SK-N-SH treated with all-trans-retinoic acid at 6 μM for 48 hours (cell line): Measurements from ENCODE around the gene ZNF770.

ENCODE experiments used
- ATAC-seq: fragments of 200-7000 bp; cut with Tn5 transposase; 3 replicates; pipeline ENCODE4 v1.9.1; 2020; ENCODE audit warnings: mild to moderate bottlenecking, moderate library complexity
- ARNTL ChIP-seq: fragments of 450-650 bp; formaldehyde crosslinking; IDR thresholded peaks from 2 replicates; pipeline ENCODE4 v1.5.0; 2020; ENCODE audit warnings: low read depth, mild to moderate bottlenecking, moderate library complexity, borderline replicate concordance
- BACH2 ChIP-seq: fragments of 250-450 bp; sonication (Bioruptor Pico); IDR thresholded peaks from 2 replicates; pipeline ENCODE4 v1.9.0; 2021; ENCODE audit warnings: mild to moderate bottlenecking, borderline replicate concordance
- CSDC2 ChIP-seq: fragments of 250-450 bp; sonication (Bioruptor Pico); IDR thresholded peaks from 2 replicates; pipeline ENCODE4 v1.5.0; 2020; ENCODE audit warnings: mild to moderate bottlenecking, moderate library complexity
- ESRRG ChIP-seq: fragments of 250-450 bp; sonication (Bioruptor Pico); IDR thresholded peaks from 2 replicates; pipeline ENCODE4 v1.6.1; 2021; ENCODE audit warnings: mild to moderate bottlenecking
- OSR1 ChIP-seq: fragments of 250-450 bp; sonication (Bioruptor Pico); IDR thresholded peaks from 2 replicates; pipeline ENCODE4 v1.8.0; 2022; ENCODE audit warnings: moderate library complexity, mild to moderate bottlenecking, inconsistent platforms
- PPARA ChIP-seq: fragments of 250-450 bp; sonication (Bioruptor Pico); IDR thresholded peaks from 2 replicates; pipeline ENCODE4 v1.5.0; 2020; ENCODE audit warnings: mild to moderate bottlenecking, borderline replicate concordance
- RARB ChIP-seq: fragments of 250-450 bp; sonication (Bioruptor Pico); IDR thresholded peaks from 2 replicates; pipeline ENCODE4 v1.8.0; 2021; ENCODE audit warnings: mild to moderate bottlenecking, moderate library complexity
- SNAI2 ChIP-seq: fragments of 250-450 bp; sonication (Bioruptor Pico); IDR thresholded peaks from 2 replicates; pipeline ENCODE4 v1.5.0; 2020; ENCODE audit warnings: mild to moderate bottlenecking, moderate library complexity
- TCF4 ChIP-seq: fragments of 250-450 bp; sonication (Bioruptor Pico); IDR thresholded peaks from 2 replicates; pipeline ENCODE4 v1.8.0; 2021; ENCODE audit warnings: mild to moderate bottlenecking, moderate library complexity, borderline replicate concordance
- TOX ChIP-seq: fragments of 250-450 bp; sonication (Bioruptor Pico); IDR thresholded peaks from 2 replicates; pipeline ENCODE4 v1.8.0; 2021; ENCODE audit warnings: mild to moderate bottlenecking, moderate library complexity, borderline replicate concordance
- ZC3H10 ChIP-seq: fragments of 250-450 bp; sonication (Bioruptor Pico); IDR thresholded peaks from 2 replicates; pipeline ENCODE4 v1.5.1; 2021; ENCODE audit warnings: mild to moderate bottlenecking, moderate library complexity
- ZFP3 ChIP-seq: fragments of 250-450 bp; sonication (Bioruptor Pico); IDR thresholded peaks from 2 replicates; pipeline ENCODE4 v1.5.0; 2020; ENCODE audit warnings: mild to moderate bottlenecking, moderate library complexity
- ZFP30 ChIP-seq: fragments of 450-650 bp; formaldehyde crosslinking; IDR thresholded peaks from 2 replicates; pipeline ENCODE4 v1.5.0; 2022; ENCODE audit warnings: mild to moderate bottlenecking, moderate library complexity
- ZNF565 ChIP-seq: fragments of 450-650 bp; formaldehyde crosslinking; conservative IDR thresholded peaks from 2 replicates; pipeline ENCODE4 v1.5.0; 2020; ENCODE audit warnings: low read depth, mild to moderate bottlenecking, moderate library complexity
- ZNF70 ChIP-seq: fragments of 450-650 bp; formaldehyde crosslinking; IDR thresholded peaks from 2 replicates; pipeline ENCODE4 v1.5.0; 2020; ENCODE audit warnings: mild to moderate bottlenecking, moderate library complexity
- ZNF8 ChIP-seq: fragments of 450-650 bp; formaldehyde crosslinking; IDR thresholded peaks from 2 replicates; pipeline ENCODE4 v1.5.0; 2020; ENCODE audit warnings: mild to moderate bottlenecking, moderate library complexity
- TF ChIP-seq, protein P1 (sequence below): fragments of 250-450 bp; sonication (Bioruptor Pico); IDR thresholded peaks from 2 replicates; pipeline ENCODE4 v1.5.1; 2021; ENCODE audit warnings: mild to moderate bottlenecking, moderate library complexity
- TF ChIP-seq, protein P2 (sequence below): fragments of 250-450 bp; sonication (Bioruptor Pico); IDR thresholded peaks from 2 replicates; pipeline ENCODE4 v1.5.0; 2020; ENCODE audit warnings: mild to moderate bottlenecking, moderate library complexity
- TF ChIP-seq, protein P3 (sequence below): fragments of 250-450 bp; sonication (Bioruptor Pico); IDR thresholded peaks from 2 replicates; pipeline ENCODE4 v1.5.1; 2020; ENCODE audit warnings: low read depth, mild to moderate bottlenecking, moderate library complexity
- TF ChIP-seq, protein P4 (sequence below): fragments of 250-450 bp; sonication (Bioruptor Pico); IDR thresholded peaks from 2 replicates; pipeline ENCODE4 v1.8.0; 2021; ENCODE audit warnings: low read depth, mild to moderate bottlenecking, moderate library complexity, borderline replicate concordance
- TF ChIP-seq, protein P5 (sequence below): fragments of 250-450 bp; sonication (Bioruptor Pico); IDR thresholded peaks from 2 replicates; pipeline ENCODE4 v1.8.0; 2020; ENCODE audit warnings: mild to moderate bottlenecking, moderate library complexity, borderline replicate concordance

The ZNF770 gene

DNA sequence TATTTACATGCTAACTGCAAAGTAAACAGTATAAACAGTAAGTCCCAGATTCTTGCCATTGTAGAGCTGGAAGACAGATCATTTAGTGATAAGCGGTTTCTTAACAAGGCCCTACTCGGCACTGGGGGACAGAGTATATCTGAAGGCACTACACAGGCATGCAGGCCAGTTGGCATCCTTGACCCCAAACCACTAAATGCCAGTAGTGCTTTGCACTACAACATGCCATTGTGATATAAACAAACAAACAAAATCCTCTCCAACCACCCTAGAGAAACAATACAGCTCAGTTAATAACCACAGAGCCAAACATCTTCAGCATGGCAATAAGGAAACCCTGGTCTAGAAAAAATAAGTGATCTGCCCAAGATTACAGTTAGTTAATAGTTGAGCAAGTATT is 23.8 kb downstream of the ZNF770 start (continued):
- TF ChIP-seq, protein P1, sequence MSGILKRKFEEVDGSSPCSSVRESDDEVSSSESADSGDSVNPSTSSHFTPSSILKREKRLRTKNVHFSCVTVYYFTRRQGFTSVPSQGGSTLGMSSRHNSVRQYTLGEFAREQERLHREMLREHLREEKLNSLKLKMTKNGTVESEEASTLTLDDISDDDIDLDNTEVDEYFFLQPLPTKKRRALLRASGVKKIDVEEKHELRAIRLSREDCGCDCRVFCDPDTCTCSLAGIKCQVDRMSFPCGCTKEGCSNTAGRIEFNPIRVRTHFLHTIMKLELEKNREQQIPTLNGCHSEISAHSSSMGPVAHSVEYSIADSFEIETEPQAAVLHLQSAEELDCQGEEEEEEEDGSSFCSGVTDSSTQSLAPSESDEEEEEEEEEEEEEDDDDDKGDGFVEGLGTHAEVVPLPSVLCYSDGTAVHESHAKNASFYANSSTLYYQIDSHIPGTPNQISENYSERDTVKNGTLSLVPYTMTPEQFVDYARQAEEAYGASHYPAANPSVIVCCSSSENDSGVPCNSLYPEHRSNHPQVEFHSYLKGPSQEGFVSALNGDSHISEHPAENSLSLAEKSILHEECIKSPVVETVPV: no peak
- TF ChIP-seq ZFP30 (CRISPR knock-in tag): no peak

DNA sequence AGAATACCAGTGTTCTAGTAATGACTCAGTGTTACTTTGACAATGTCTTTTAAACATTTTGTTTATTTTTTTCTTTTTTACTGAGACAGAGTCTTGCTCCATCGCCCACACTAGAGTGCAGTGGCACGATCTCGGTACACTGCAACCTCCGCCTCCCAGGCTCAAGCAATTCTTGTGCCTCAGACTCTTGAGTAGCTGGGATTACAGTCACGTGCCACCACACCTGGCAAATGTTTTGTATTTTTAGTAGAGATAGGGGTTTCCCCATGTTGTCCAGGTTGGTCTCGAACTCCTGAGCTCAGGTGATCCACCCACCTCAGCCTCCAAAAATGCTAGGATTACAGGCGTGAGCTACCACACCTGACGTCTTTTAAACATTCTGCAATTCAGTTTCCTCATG is 34.2 kb downstream of the ZNF770 start:
- no peak for TF ChIP-seq OSR1
- TF ChIP-seq SNAI2: no peak
- no peak for TF ChIP-seq ZFP3 (CRISPR knock-in tag)
- TF ChIP-seq, protein P2, sequence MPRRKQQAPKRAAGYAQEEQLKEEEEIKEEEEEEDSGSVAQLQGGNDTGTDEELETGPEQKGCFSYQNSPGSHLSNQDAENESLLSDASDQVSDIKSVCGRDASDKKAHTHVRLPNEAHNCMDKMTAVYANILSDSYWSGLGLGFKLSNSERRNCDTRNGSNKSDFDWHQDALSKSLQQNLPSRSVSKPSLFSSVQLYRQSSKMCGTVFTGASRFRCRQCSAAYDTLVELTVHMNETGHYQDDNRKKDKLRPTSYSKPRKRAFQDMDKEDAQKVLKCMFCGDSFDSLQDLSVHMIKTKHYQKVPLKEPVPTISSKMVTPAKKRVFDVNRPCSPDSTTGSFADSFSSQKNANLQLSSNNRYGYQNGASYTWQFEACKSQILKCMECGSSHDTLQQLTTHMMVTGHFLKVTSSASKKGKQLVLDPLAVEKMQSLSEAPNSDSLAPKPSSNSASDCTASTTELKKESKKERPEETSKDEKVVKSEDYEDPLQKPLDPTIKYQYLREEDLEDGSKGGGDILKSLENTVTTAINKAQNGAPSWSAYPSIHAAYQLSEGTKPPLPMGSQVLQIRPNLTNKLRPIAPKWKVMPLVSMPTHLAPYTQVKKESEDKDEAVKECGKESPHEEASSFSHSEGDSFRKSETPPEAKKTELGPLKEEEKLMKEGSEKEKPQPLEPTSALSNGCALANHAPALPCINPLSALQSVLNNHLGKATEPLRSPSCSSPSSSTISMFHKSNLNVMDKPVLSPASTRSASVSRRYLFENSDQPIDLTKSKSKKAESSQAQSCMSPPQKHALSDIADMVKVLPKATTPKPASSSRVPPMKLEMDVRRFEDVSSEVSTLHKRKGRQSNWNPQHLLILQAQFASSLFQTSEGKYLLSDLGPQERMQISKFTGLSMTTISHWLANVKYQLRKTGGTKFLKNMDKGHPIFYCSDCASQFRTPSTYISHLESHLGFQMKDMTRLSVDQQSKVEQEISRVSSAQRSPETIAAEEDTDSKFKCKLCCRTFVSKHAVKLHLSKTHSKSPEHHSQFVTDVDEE: no peak
- no peak for ATAC-seq

DNA sequence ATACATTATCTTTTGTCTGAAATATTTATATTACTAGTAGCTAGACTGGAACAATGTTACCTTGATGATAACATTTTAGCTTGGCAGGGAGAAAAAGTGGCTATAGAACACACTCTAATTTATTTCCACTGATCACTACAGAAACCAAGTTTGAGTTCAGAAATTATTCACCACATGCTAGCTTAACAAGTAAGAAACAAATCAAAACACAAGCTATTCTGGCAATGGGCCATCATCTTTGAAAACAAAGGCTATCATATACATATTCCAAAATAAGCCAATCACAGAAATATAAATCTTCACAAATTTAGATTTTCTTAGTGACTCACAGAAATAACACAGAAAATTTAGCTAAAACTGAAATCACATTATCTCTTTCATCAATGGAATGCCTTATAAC is 35.6 kb downstream of the ZNF770 start:
- no peak for TF ChIP-seq ZNF565 (CRISPR knock-in tag)
- TF ChIP-seq TOX (CRISPR knock-in tag): no peak
- TF ChIP-seq ZNF70 (CRISPR knock-in tag): no peak
- no peak for TF ChIP-seq ZC3H10
- TF ChIP-seq PPARA (CRISPR knock-in tag): no peak
- no peak for TF ChIP-seq BACH2
- no peak for TF ChIP-seq ZNF8
- no peak for TF ChIP-seq ESRRG (CRISPR knock-in tag)
- TF ChIP-seq, protein P1: no peak
- TF ChIP-seq, protein P3, sequence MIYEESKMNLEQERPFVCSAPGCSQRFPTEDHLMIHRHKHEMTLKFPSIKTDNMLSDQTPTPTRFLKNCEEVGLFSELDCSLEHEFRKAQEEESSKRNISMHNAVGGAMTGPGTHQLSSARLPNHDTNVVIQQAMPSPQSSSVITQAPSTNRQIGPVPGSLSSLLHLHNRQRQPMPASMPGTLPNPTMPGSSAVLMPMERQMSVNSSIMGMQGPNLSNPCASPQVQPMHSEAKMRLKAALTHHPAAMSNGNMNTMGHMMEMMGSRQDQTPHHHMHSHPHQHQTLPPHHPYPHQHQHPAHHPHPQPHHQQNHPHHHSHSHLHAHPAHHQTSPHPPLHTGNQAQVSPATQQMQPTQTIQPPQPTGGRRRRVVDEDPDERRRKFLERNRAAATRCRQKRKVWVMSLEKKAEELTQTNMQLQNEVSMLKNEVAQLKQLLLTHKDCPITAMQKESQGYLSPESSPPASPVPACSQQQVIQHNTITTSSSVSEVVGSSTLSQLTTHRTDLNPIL (CRISPR knock-in tag): no peak
- TF ChIP-seq, protein P4, sequence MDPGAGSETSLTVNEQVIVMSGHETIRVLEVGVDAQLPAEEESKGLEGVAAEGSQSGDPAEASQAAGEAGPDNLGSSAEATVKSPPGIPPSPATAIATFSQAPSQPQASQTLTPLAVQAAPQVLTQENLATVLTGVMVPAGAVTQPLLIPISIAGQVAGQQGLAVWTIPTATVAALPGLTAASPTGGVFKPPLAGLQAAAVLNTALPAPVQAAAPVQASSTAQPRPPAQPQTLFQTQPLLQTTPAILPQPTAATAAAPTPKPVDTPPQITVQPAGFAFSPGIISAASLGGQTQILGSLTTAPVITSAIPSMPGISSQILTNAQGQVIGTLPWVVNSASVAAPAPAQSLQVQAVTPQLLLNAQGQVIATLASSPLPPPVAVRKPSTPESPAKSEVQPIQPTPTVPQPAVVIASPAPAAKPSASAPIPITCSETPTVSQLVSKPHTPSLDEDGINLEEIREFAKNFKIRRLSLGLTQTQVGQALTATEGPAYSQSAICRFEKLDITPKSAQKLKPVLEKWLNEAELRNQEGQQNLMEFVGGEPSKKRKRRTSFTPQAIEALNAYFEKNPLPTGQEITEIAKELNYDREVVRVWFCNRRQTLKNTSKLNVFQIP (CRISPR knock-in tag): no peak
- no peak for TF ChIP-seq OSR1
- no peak for TF ChIP-seq SNAI2
- TF ChIP-seq RARB (CRISPR knock-in tag): no peak
- TF ChIP-seq TCF4 (CRISPR knock-in tag): no peak
- no peak for TF ChIP-seq CSDC2 (CRISPR knock-in tag)
- TF ChIP-seq ZFP3 (CRISPR knock-in tag): no peak
- no peak for TF ChIP-seq ARNTL
- TF ChIP-seq, protein P5, sequence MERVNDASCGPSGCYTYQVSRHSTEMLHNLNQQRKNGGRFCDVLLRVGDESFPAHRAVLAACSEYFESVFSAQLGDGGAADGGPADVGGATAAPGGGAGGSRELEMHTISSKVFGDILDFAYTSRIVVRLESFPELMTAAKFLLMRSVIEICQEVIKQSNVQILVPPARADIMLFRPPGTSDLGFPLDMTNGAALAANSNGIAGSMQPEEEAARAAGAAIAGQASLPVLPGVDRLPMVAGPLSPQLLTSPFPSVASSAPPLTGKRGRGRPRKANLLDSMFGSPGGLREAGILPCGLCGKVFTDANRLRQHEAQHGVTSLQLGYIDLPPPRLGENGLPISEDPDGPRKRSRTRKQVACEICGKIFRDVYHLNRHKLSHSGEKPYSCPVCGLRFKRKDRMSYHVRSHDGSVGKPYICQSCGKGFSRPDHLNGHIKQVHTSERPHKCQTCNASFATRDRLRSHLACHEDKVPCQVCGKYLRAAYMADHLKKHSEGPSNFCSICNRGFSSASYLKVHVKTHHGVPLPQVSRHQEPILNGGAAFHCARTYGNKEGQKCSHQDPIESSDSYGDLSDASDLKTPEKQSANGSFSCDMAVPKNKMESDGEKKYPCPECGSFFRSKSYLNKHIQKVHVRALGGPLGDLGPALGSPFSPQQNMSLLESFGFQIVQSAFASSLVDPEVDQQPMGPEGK (CRISPR knock-in tag): no peak
- no peak; the same call in 2 of the 3 replicates for ATAC-seq
